Measurements from ENCODE around the gene CTBP2.

- TF ChIP-seq ZNF671 (CRISPR knock-in tag; IDR thresholded peaks at IDR 0.05) (no peak), CTCF (IDR thresholded peaks at IDR 0.05) (no peak), E2F4 (CRISPR knock-in tag; IDR thresholded peaks at IDR 0.05; ENCODE audit: borderline replicate concordance, low read depth) (no peak), CREM (CRISPR knock-in tag; IDR thresholded peaks at IDR 0.05) (no peak), NFYB (CRISPR knock-in tag; conservative IDR thresholded peaks at IDR 0.05; ENCODE audit: low read depth) (no peak), GABPB1 (CRISPR knock-in tag; IDR thresholded peaks at IDR 0.05) (no peak), TCF7 (CRISPR knock-in tag; IDR thresholded peaks at IDR 0.05; ENCODE audit: low read depth) (no peak), ATF2 (CRISPR knock-in tag; IDR thresholded peaks at IDR 0.05; ENCODE audit: borderline replicate concordance, low read depth) (no peak), TP53 (CRISPR knock-in tag; IDR thresholded peaks at IDR 0.05) (no peak), MYBL2 (CRISPR knock-in tag; IDR thresholded peaks at IDR 0.05) (no peak)
Measured at GRCh38 chr10:125102821-125103220, 57.5 kb downstream of the CTBP2 start.

Data from WTC11 (cell line).